Forelimb muscle (tissue), 1 donor: Measurements from ENCODE around the gene MTMR12. TPM values are rescaled to one million over a fixed set of nuclear protein-coding genes. Genes with fewer than 3 reads are reported as not detected.
A peak's percentile ranks its signal among the peaks of the same experiment; 100 is the strongest.
"Not testable (repeated sequence)": the region's sequence is repeated elsewhere in the genome, so short reads cannot be mapped to it uniquely, and the experiment has no call there.

Experiments
- DNase-seq: peaks from one replicate; pipeline ENCODE4 v3.0.0-alpha.2; 2013; ENCODE audit warnings: low read depth
- polyA plus RNA-seq: library from polyadenylated mRNA; unstranded; fragments of 120-200 nt; gene quantifications from one replicate; pipeline ENCODE4 v1.2.1, GENCODE V29; 2013; ENCODE audit not compliant: insufficient read length

Gene MTMR12
- polyA plus RNA-seq, 1 donor, result 13.4 TPM

DNA sequence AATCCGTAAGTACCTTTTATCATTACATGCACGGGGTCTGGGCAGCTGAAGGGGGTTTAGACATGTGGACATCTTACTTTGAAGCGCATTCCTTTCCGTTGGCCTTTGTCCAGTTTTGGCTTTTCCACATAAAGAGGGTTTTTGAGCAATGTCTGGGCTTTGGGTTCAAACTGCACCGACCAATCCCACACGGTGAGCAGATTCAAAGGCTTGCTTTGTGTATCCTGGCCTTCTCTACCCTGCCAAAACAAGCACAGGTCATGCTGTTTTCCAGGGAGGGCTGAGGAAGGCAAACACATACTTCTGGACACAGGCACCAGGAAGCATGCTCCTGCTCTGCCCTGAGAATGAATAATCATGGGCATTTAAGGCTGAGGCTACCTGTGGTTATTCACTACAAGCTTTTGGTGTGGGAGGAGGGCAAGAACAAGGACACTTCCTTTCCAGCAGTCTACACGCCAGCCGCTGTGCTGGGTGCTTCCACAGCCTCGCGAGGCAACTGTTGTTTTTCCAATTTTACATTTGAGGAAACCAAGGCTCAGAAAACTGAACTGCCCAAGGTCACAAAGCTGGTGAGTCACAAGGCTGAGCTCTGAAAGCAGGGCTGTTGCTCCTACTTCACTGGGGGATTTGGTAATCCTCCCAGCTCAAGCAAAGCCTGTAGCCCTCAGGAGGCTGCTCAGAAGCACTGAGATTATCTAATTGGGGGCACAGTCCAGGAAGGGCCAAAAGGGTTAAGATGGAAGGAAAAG, 78.9 kb downstream of the MTMR12 start:
- DNase-seq, result no peak

DNA sequence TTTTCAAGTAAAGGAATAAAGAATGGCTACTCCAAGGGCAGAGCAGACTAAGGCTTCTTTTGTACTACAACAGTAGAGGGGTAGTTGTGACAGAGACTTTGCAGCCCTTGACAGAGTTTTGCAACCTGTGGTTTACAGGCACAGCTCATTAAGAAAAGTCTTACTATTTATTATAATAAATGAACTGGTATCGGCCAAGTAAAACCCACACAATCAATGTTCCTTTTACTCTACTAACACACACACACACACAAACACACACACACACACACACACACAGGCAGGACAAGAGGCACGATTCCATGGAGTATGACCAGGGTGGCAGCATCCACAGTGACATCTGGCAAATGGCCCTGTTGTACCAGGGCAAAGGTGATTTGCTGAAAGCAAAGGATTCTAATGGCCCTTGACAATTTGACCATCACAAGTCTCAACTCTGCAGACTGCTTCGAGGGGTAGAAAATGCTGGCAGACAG, 79.5 kb downstream of the MTMR12 start:
- DNase-seq, result no peak

DNA sequence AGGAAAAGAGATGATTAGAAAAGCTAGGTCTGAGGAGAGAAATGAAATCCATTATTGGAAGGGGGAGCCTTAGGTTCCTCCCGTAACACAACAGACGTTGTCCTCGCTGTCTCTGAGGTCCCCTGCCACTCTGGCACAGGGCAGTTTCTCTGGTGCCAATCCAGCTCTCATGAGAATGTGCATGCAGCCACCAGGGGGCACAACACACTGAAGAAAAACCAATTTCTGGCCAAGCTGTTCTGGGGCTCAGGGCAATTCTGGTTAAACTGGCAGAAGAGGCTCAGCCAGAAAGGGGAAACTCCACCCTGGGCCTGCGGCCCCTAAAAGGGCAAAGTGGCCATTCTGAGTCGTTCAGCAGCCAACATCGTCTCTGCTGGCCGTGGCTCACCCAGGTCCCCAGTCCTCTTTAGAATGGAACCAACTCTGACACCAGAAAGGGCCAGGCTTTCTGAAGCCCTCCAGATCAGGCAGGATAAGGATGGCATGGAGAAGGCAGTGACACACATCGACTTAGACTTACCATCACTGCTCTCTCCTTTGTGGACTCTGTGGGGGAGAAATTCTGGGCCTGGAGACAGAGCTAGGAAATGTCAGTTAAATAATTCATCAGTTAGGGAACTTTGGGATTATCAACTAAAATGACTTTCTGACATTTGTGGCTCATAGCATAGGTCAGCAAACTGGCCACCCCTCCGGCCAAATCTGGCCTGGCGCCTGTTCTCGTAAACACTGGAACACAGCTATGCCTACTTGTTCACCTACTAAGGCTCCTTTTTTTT, 80.1 kb downstream of the MTMR12 start:
- DNase-seq, result no peak

DNA sequence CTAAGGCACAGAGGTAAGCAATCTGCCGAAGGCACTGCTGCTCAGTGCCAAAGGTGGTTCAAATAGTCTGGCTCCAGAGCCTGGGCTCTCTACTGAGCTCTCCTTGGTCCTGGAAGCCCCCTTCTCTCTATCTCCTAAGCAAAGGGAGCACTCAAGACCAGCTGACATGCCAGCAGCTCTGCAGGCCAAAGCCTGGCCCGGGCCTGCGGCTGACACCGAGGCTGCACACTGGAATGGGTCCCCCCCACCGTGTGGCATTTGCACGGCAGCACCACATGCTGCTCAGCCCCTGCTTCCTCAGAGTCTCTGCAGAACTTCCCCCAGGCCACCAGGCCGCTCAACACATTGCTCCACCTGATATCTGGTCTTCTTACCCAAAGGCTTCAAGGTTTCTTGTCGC, 80.8 kb downstream of the MTMR12 start:
- DNase-seq, result no peak

DNA sequence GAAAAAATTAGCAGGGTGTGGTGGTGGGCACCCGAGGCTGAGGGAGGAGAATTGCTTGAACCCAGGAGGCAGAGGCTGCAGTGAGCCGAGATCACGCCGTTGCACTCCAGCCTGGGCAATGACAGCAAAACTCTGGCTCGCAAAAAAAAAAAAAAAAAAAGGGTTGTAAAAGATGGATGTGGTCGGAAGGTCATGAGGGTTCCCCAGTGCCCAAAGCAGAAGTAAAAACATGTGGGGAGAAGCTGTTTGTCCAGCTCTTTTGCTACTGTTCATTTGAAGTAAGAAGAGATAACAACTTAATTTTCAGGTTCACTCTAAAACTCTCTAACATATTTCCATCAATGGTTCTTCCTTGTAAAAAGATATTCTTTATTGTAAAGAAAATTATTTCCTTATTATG, 81.5 kb downstream of the MTMR12 start:
- no peak for DNase-seq

DNA sequence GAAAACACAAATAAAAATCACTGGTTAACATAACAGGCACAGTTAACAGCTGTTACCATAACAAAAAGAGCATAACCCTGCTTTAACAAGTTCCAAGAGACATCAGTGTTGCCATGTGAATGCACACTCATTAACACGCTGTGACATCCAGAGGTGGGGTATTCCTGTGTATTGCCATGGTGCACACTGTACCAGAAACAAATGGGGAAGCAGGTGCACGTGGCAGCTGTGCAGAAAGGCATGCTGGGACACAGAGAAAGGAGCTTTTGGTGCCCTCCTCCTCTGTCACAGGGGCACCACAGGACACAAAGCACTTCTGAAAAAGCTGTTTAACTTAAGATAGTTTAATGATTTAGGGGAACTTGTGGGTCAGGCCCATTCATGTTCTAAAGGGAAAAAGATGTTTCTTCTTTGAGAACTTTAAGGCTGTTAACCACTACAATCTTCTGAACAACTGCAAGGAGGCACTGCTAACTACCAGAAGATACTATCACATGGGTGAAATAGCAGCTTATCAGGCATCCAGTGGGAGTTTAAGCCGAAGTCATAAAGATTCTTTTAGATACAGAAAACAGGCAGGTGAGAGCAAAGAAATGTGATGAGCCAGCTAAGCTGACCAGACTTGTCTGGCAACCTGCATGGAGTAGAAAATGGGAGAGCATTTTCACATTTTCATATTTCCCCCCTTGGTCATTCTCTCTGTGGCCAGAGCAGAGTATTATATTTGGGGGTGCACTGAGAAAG, 82.2 kb downstream of the MTMR12 start:
- no peak for DNase-seq

DNA sequence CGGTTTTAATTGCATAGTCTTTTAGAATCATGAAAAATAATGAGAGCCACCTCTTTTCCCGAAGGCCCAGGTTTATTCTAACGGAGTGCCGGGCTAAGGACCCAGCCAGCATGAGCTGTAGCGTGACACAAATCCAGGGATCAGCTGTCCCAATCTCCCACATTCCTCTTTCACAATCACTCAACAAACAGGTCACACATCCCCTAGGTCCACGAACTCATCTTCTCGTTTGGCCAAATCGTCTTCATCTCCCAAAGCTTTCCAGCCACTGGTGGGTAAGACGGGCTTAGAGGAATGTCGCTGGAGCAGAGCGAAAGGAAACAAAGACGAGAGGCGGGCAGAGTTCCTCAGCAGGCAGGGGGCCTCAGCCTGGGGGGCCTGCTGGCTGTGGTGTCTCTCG, 83.2 kb downstream of the MTMR12 start:
- DNase-seq, result no peak

DNA sequence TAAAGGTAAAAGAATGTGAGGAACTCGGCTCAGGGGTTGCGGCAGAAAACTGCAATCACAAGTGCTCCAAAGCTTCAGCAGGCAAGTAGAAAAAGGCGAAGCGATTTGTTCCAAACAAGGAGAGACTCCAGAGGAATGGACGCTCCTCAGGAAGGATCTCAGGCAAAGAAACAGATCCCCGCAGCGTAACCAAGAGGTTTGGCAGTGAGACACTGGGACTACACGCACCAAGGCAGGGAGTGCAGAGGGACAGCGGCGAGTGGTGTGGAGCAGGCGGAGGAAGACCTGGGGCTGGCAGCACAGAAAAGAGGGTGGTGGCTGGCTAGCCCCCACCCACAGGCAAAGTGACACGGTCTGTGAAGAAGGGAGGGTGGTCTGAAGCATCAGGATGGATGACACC, 83.9 kb downstream of the MTMR12 start:
- no peak for DNase-seq

DNA sequence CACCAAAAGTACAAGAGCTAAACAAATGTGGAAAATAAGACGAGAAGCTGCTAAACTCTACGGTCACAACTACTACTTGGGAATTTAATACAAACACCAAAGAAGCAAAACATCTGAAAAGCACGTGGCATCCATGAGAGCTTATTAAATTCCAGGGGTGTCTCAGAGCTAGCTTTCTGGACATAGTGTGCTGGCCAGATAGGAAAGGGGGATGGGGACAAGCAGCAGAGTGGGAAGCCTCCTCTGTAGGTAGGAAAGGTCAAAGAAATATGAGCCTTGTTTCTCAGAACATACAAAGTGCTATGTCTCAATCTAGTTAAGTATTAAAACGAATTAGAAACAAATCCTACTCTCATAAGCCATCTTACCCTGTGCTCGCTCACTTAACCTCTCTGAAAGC, 87.3 kb downstream of the MTMR12 start:
- no peak for DNase-seq

DNA sequence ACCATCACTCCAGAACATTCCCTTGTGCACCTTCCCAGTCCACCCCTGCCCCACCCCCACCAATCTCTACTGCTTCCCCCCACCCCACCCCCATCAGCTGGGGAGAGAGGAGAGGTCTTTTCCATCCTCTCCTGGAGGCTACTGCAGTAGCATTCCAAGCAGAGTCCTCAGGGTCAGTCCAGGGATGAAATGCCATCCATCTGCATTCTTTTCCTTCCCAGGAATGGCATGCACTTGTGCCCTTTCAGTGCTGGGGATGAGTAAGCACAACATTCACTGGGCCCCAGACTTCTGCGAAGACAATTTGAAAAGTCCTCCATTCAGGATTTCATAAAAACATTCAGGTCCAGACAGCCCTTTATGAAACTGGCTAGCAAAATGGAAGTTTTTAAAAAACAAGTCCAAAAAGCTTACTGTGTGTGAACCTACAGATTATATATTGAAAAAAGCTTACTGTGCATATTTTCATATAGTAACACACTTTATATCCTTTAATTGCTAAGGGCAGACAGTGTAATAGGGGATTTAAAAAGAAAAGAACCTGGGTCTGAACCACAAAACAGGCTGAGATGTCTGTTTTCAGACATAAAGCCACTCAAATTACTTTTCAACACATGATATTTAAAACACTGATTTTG, 88.6 kb downstream of the MTMR12 start:
- DNase-seq, result no peak

DNA sequence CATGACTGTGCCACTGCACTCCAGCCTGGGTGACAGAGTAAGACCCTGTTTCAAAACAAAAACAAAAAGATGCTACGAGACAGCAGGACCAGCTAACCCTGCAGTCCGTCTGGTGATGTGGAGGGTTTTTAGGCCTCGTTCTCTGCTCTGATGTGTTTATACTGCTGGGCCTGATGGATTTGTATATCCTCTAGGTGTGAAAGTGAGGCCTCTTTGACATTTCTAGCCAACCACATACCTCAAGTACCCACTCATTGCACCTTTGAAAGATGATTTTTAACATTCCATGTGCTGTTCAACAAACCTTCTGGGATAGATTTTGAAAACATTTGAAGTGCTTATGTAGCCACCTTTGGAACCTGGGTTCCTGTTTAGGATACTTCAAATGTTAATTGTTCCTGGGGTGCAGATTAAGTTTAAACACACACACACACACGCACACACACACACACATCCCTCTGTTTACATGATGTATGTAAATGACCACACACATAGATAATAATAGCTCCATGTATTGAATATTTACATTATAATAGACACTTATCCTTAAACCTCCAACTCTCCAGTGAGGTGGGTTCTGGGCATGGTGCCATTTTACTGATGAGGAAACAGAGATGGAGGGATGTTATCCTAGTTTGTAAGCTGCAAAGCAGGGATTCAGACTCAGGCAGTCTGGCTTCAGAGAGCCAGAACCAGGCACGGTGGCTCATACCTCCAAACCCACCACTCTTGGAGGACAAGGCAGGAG, 89.8 kb downstream of the MTMR12 start:
- DNase-seq, result no peak

DNA sequence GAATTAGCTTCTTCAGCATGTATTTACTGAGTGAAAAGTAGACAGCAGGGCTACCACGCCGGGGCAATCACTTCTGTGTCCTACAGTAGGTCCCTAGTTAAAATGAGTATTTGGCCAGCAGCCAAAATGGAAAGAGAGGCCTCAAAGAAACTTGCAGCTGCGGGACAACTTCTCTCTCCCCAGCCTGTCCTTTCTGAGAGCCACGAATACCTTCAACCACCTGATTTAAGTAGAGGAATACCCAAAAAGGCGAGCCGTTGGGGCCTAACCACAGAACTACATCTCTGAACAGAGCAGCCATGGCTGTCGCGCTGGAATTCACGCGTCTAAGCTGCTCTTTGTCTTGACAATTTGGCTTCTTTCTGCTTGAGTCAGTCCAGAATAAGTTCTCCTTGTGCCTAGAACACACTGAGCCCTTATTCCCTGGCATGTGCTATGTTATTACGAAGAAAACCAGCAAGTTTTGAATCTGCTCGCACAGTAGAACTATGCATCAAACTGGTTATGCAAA, 94.8 kb downstream of the MTMR12 start:
- DNase-seq, result no peak

DNA sequence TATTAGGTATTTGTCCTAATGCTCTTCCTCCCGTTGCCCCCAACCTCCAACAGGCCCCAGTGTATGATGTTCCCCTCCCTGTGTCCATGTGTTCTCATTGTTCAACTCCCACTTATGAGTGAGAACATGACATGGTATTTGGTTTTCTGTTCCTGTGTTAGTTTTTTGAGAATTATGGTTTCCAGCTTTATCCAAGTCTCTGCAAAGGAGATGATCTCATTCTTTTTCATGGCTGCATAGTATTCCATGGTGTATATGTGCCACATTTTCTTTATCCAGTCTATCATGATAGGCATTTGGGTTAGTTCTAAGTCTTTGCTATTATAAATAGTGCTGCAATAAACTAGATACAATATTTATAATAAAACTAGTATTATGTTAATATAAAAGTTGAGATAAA, 98.4 kb downstream of the MTMR12 start:
- DNase-seq, result not testable (repeated sequence)

DNA sequence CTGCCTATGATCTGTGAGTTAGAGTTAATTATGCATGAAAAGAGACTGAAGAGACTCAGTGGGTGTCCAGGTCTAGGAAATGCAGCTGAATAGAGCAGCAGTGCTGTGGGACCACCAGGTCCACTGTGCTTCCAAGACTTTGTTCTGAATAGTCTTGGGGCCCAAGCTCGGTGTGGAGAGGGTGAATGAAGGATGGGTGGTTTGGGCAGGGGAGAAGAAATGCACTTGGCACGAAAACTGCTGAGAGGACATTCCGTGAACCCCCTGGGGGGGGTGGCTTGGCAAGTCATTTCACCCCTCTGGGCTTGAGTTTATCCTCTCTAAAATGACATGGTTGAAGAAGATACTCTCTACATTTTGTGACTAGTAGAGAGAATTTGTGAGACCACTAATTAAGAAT, 102.6 kb downstream of the MTMR12 start:
- DNase-seq, result no peak

DNA sequence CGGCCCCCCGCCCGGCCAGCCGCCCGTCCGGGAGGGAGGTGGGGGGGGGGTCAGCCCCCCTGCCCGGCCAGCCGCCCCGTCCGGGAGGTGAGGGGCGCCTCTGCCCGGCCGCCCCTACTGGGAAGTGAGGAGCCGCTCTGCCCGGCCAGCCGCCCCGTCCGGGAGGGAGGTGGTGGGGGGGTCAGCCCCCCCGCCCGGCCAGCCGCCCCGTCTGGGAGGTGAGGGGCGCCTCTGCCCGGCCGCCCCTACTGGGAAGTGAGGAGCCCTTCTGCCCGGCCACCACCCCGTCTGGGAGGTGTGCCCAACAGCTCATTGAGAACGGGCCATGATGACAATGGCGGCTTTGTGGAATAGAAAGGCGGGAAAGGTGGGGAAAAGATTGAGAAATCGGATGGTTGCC, 103.9 kb downstream of the MTMR12 start:
- DNase-seq, result not testable (repeated sequence)

DNA sequence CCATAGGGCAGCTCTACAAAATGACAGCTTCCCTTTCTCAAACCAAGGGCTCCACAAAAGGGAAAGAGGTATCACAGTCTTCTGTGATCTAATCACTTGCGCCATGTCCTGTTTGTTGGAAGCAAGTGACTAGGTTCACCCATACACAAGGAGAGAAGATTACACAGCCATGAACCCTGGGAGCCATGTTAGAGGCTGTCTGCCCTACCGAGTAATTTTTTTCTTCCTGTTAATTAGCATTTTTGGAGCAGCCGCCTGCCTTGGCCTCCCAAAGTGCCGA, 105.4 kb downstream of the MTMR12 start:
- no peak for DNase-seq

DNA sequence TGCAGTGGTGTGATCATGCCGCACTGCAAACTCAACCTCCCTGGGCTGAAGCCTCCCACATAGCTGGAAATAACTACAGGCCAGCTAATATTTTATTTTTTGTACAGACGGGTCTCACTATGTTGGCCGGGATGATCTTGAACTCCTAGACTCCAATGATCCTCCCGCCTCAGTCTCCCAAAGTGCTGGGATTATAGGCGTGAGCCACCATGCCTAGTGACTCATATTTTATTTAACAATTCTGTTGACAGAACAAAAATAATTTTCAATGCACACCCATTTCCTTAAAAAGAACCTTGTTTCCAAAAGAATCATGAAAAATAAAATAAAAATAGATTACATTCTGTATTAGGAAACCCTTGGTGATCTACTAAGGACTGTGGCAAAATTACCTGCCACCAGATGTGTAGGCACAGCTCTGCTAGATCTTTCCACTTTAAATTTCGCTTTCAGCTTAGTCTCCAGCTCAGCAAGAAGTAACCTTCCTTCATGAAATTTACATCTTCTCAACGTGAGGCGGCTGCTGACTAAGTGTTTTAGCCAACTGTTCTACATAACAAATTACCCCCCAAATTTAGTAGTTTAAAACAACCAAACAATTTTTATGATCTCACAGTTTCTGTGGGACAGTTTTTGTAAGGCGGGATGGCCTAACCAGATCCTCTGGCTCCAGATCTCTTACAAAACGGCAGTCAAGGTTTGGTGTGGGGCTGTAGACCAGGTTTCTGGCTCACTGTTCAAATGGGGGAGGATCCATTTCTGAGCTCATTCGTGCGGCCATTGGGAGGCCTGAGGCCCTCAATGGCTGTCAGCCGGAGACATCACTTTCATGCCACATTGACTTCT, 106.0 kb downstream of the MTMR12 start:
- no peak for DNase-seq

DNA sequence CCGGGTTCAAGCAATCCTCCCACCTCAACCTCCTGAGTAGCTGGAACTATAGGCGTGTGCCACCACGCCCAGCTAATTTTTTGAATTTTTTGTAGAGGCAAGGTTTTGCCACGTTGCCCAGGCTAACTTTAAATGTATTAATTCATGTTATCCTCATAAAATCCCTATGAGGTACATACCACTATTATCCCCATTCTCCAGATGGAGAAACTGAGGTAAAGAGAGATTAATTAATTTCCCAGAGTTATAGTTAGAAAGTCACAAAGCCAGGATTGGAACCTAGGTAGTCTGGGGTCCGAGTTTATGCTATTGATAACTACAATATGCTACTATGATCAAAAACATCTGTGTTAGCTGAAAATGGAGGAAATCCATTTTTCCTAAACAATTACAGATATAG, 106.7 kb downstream of the MTMR12 start:
- DNase-seq, result no peak

DNA sequence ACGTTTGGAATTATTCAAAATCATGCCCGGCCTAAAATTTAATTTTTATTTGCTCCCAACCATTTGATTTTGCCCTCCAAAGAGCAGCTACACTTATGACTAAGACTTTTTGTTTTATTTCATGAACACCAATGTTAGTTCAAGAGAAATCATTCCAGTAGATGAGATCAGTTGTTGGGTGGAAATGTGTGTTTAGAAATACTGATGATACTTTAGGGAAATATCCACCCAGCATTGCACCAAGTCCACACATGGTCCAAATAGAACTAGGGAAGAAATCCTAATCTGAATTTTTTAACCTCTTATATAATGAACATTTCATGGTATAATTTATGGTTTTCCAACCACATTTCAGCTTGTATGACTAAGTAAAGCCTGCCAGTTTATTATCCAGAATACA, 110.3 kb downstream of the MTMR12 start:
- DNase-seq, result peak; percentile 55

DNA sequence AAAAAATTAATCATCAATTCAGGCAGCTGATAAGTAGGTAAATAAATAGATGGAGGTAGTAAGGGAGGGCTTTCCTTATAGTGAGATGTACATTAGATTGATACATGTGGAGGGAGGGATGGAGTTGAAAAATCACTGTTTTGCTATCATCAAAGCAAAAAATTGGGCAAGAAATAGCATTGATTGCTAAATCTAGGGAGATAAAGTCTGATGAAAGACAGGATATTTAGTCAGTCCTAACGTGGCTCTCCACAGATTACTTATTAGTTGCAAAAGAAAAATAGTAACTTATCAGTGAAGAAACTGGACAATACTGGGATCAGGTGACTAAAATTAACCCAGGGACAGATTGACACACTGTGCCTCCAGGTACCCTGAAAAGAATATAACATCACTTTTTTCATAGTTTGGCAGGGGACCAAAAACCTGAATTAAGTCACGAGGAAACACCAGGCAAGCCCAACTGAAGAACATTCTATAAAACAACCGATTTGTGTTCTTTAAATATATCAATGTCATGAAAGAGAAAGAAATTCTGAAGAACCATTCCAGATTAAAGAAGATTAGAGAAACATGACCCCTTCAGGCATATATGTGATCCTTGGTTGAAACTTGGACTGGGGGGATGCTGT, 111.5 kb downstream of the MTMR12 start:
- no peak for DNase-seq
